Heart left ventricle (tissue), 16 donors: ENCODE measurements around the gene TOR4A. TPM values are rescaled to one million over a fixed set of nuclear protein-coding genes. Genes with fewer than 3 reads are reported as not detected.
"Not testable (repeated sequence)": the region's sequence is repeated elsewhere in the genome, so short reads cannot be mapped to it uniquely, and the experiment has no call there.

Experiments
- ATAC-seq, 4 donors: fragments of 200-7000 bp; cut with Tn5 transposase; one replicate each; pipeline ENCODE4 v1.9.1; 2020 to 2022; ENCODE audit warnings: moderate library complexity in 4 of 4, mild to moderate bottlenecking in 3 of 4, moderate number of reproducible peaks in 1 of 4
- DNase-seq, 5 donors: peaks; one replicate each; pipeline ENCODE4 v3.0.0-alpha.2; 2020
- H3K27ac ChIP-seq, 12 donors: fragments of 200-600 bp; sonication (generic) in 4 of 12; one replicate each; pipeline versions ENCODE4 v1.5.0 to v1.8.0; 2016 to 2022; ENCODE audit warnings: mild to moderate bottlenecking in 2 of 12
- H3K27me3 ChIP-seq, 9 donors: fragments of 200-600 bp; sonication (generic) in 2 of 9; one replicate each; pipeline versions ENCODE4 v1.5.1 to v1.8.0; 2016 to 2022; ENCODE audit warnings: mild to moderate bottlenecking in 3 of 9
- H3K36me3 ChIP-seq, 9 donors: fragments of 200-600 bp; sonication (generic) in 2 of 9; one replicate each; pipeline versions ENCODE4 v1.5.0 to v1.8.0; 2018 to 2022; ENCODE audit warnings: mild to moderate bottlenecking in 2 of 9
- H3K4me1 ChIP-seq, 12 donors: fragments of 200-600 bp; sonication (generic) in 4 of 12; one replicate each; pipeline versions ENCODE4 v1.5.0 to v1.8.0; 2016 to 2022; ENCODE audit warnings: mild to moderate bottlenecking in 3 of 12
- H3K4me3 ChIP-seq, 12 donors: fragments of 200-600 bp; sonication (generic) in 4 of 12; one replicate each; pipeline versions ENCODE4 v1.5.0 to v1.8.0; 2017 to 2022; ENCODE audit warnings: mild to moderate bottlenecking in 9 of 12, moderate library complexity in 4 of 12
- H3K9me3 ChIP-seq, 12 donors: fragments of 200-600 bp; sonication (generic) in 4 of 12; one replicate each; pipeline versions ENCODE4 v1.5.0 to v1.8.0; 2016 to 2022; ENCODE audit warnings: mild to moderate bottlenecking in 1 of 12
- CTCF ChIP-seq, 12 donors: fragments of 200-600 bp; sonication (generic) in 4 of 12; IDR thresholded peaks; one replicate each; pipeline versions ENCODE4 v1.5.0 to v1.8.0; 2018 to 2022; ENCODE audit warnings: antibody characterized with exemption in 12 of 12, mild to moderate bottlenecking in 5 of 12
- POLR2A ChIP-seq, 2 donors: fragments of 450-650 bp; IDR thresholded peaks; one replicate each; pipeline ENCODE4 v1.6.1; 2017; ENCODE audit warnings: antibody characterized with exemption in 2 of 2, mild to moderate bottlenecking in 2 of 2, moderate library complexity in 2 of 2
- WGBS, 4 donors: extraction: QIAGEN DNeasy Blood & Tissue Kit in 2 of 4; methylation state at CpG; one replicate each; pipeline versions ENCODE4 v1.1.5 to v1.1.7; 2013 to 2018; 5-methylcytosine and 5-hydroxymethylcytosine counted together
- intact Hi-C, 10 donors: fragments of 100-400 bp; cut with DNase I; formaldehyde crosslinking; loops; one replicate each; pipeline versions ENCODE4 v1.11.1 to v1.14.2; 2022
- polyA plus RNA-seq, 2 donors: library from polyadenylated mRNA; stranded (reverse); fragments of 200-250 nt; gene quantifications; one replicate each; pipeline ENCODE4 v1.2.3, GENCODE V29; 2013
- total RNA-seq, 9 donors: library from RNA; depleted of rRNA in 2 of 9; stranded (reverse); fragments of >200 nt in 2 of 9; fragmentation: NEBNext Ultra II Directional in 3 of 9; extraction: Animal tissue kit (Norgen Biotek cat#: 25700) in 3 of 9; gene quantifications; one replicate each; pipeline versions ENCODE4 v1.1.0 to v1.2.4, GENCODE V29; 2016 to 2023
- donor health status: ischemic (EF 13 %, LVEDD 7.1; RV severe dilation, severe dysfunction).
- donor health status: healthy with polysubstance abuse.
- donor health status: DM: no; HTN: yes; CAD: no.
- donor health status: DM: no; HTN: no; CAD: no.
- donor health status: ischemic (EF 25% LVEDD 6.9; RV normal size, moderate dysfunction).
- donor health status: ischemic (EF 25% LVEDD 5.7; RV mildly dilated, moderate dysfunction).
- donor health status: healthy.
- donor health status: DM: yes; HTN: yes; CAD: no.
- donor health status: ischemic (EF 35%, LVEDD 5.7; RV mildly dilated, moderate dysfunction).
- donor health status: nonischemic (EF 11% LVEDD 7.7; RV severe dilation, severe dysfunction).
- donor health status: DM: yes; HTN: yes; CAD: no.
- donor health status: PGD.
- donor health status: ischemic (EF 29% LVEDD 5.4; RV normal size, mild dysfunction).
- donor health status: nonischemic (EF 23%, LVEDD 6.1; RV moderate dilation, normal function).

TOR4A gene
- total and polyA plus RNA-seq, 11 donors = 6.6 to 46.4 (median 16.4) TPM

GRCh38 chr9:137256362-137256761, 21.2 kb upstream of the TOR4A start:
- DNase-seq (peak in 1 of 5 donors; percentile 59), ATAC-seq (no peak)
- Histone ChIP-seq H3K9me3 (no peaks in the 10 kb centered on the region), H3K27ac (no peak overlapping the region), H3K4me3 (peak overlapping the region in 11 of 12 donors; percentile 87 to 100 (median 99)), H3K36me3 (peaks cover 0 to 40% (median 29%) of the 10 kb centered on the region in 9 donors), H3K27me3 (no peaks in the 10 kb centered on the region), H3K4me1 (peaks cover 7 to 28% (median 20%) of the 10 kb centered on the region in 12 donors)
- WGBS, 4 donors = 74 to 81% (median 77%) methylated on average over 11 to 15 of the region's 15 CpGs
- TF ChIP-seq CTCF (IDR thresholded peaks at IDR 0.05) (no peak), POLR2A (IDR thresholded peaks at IDR 0.05) (no peak)
- intact Hi-C loops = no loop called here

GRCh38 chr9:137256856-137257255, 20.7 kb upstream of the TOR4A start:
- H3K9me3 ChIP-seq = no peaks in the 10 kb centered on the region
- H3K27me3 ChIP-seq = no peaks in the 10 kb centered on the region
- DNase-seq (peak in 1 of 5 donors; percentile 44), ATAC-seq (no peak)
- intact Hi-C loops = no loop called here
- H3K4me1 ChIP-seq = peaks cover 7 to 28% (median 20%) of the 10 kb centered on the region in 12 donors
- TF ChIP-seq POLR2A (IDR thresholded peaks at IDR 0.05) (no peak), CTCF (IDR thresholded peaks at IDR 0.05) (no peak)
- WGBS, 4 donors = 85 to 93% (median 90%) methylated on average over 14 to 15 of the region's 15 CpGs
- H3K36me3 ChIP-seq = peaks cover 0 to 40% (median 29%) of the 10 kb centered on the region in 9 donors
- H3K27ac ChIP-seq = no peak overlapping the region
- peak overlapping the region in 6 of 12 donors; percentile 87 to 100 (median 99) for H3K4me3 ChIP-seq

GRCh38 chr9:137262173-137262908, 15.2 kb upstream of the TOR4A start:
- Histone ChIP-seq H3K36me3 (peaks cover 0 to 73% (median 53%) of the 10 kb centered on the region in 9 donors), H3K4me1 (peaks cover 0 to 16% (median 0%) of the 10 kb centered on the region in 12 donors)
- H3K27me3 ChIP-seq, H3K27ac ChIP-seq, ATAC-seq, H3K4me3 ChIP-seq, intact Hi-C loops, H3K9me3 ChIP-seq: not testable (repeated sequence)
- 30 to 57% (median 31%) methylated on average over 7 to 15 of the region's 15 CpGs for WGBS, 4 donors
- peak; percentile 38 to 58 (median 50) for TF ChIP-seq CTCF (IDR thresholded peaks at IDR 0.05)
- peak in 2 of 5 donors; percentile 25 to 32 for DNase-seq

DNA sequence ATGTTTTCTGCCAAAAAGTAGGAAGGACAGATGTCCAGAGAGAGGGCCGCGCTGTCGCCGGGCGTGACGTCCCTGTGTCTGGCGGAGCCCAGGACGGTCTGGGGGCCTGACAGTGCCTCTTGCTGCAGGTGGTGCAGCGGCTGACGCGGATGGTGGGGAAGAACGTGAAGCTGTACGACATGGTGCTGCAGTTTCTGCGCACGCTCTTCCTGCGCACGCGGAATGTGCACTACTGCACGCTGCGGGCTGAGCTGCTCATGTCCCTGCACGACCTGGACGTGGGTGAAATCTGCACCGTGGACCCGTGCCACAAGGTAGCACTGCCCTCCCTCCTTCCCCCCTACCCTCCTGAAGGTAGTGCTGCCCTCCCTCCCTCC, 14.6 kb upstream of the TOR4A start:
- H3K36me3 ChIP-seq = peaks cover 0 to 73% (median 57%) of the 10 kb centered on the region in 9 donors
- no peak for TF ChIP-seq POLR2A (IDR thresholded peaks at IDR 0.05)
- peaks cover 0 to 22% (median 3%) of the 10 kb centered on the region in 12 donors for H3K4me1 ChIP-seq
- ATAC-seq (peak in 2 of 4 donors; percentile 18 to 20), DNase-seq (peak in 1 of 5 donors; percentile 7)
- intact Hi-C loops = no loop called here
- H3K9me3 ChIP-seq = no peaks in the 10 kb centered on the region
- no peak overlapping the region for H3K27ac ChIP-seq
- H3K27me3 ChIP-seq = no peaks in the 10 kb centered on the region
- H3K4me3 ChIP-seq = no peak overlapping the region
- 84 to 93% (median 90%) methylated on average over 24 of the region's 24 CpGs for WGBS, 4 donors
